Measurements from ENCODE around the gene CSK.
A peak's percentile ranks its signal among the peaks of the same experiment; 100 is the strongest.
"Not testable (repeated sequence)": the region's sequence is repeated elsewhere in the genome, so short reads cannot be mapped to it uniquely, and the experiment has no call there.

Gene CSK

GRCh38 chr15:74770211-74770903 lies 11.5 kb upstream of the CSK start:
- DNase-seq (ENCODE audit: low read depth): no peak

- no peak for DNase-seq (ENCODE audit: low read depth)
Observed at GRCh38 chr15:74773329-74773728, 8.6 kb upstream of the CSK start.

- no peak for DNase-seq (ENCODE audit: low read depth)
Observed at GRCh38 chr15:74773731-74774252, 8.1 kb upstream of the CSK start.

GRCh38 chr15:74775132-74775562 lies 6.7 kb upstream of the CSK start:
- DNase-seq (ENCODE audit: low read depth): no peak

- DNase-seq (ENCODE audit: low read depth): no peak
Observed at GRCh38 chr15:74775894-74776293, 6.0 kb upstream of the CSK start.

- no peak for DNase-seq (ENCODE audit: low read depth)
Observed at GRCh38 chr15:74776821-74777768, 4.8 kb upstream of the CSK start.

GRCh38 chr15:74777769-74778598 lies 3.9 kb upstream of the CSK start:
- DNase-seq (ENCODE audit: low read depth): no peak

- no peak for DNase-seq (ENCODE audit: low read depth)
Observed at GRCh38 chr15:74778599-74778970, 3.3 kb upstream of the CSK start.

- DNase-seq (ENCODE audit: low read depth): no peak
Observed at GRCh38 chr15:74779162-74779648, 2.7 kb upstream of the CSK start.

- DNase-seq (ENCODE audit: low read depth): no peak
Observed at GRCh38 chr15:74780523-74781430, 1.1 kb upstream of the CSK start.

- DNase-seq (ENCODE audit: low read depth): peak; percentile 61
Observed at GRCh38 chr15:74782259-74783071, 585 bp downstream of the CSK start.

GRCh38 chr15:74783072-74783807 lies 1.4 kb downstream of the CSK start:
- DNase-seq (ENCODE audit: low read depth): no peak

GRCh38 chr15:74783808-74784175 lies 1.9 kb downstream of the CSK start:
- no peak for DNase-seq (ENCODE audit: low read depth)

- DNase-seq (ENCODE audit: low read depth): no peak
Observed at GRCh38 chr15:74784426-74785193, 2.7 kb downstream of the CSK start.

GRCh38 chr15:74785194-74786032 lies 3.5 kb downstream of the CSK start:
- no peak for DNase-seq (ENCODE audit: low read depth)

GRCh38 chr15:74786081-74786480 lies 4.2 kb downstream of the CSK start:
- not testable (repeated sequence) for DNase-seq (ENCODE audit: low read depth)

- DNase-seq (ENCODE audit: low read depth): no peak
Observed at GRCh38 chr15:74786551-74787165, 4.8 kb downstream of the CSK start.
